HG03066 (cell line): Measurements from ENCODE around the gene NDUFS6.
A peak's percentile ranks its signal among the peaks of the same experiment; 100 is the strongest.
"Not testable (repeated sequence)": the region's sequence is repeated elsewhere in the genome, so short reads cannot be mapped to it uniquely, and the experiment has no call there.

Experiments used
- ATAC-seq: cut with Tn5 transposase; IDR thresholded peaks from one replicate; pipeline ENCODE4 v1.9.1; 2021; ENCODE audit warnings: low read depth; ENCODE audit not compliant: unreplicated experiment

The NDUFS6 gene

DNA sequence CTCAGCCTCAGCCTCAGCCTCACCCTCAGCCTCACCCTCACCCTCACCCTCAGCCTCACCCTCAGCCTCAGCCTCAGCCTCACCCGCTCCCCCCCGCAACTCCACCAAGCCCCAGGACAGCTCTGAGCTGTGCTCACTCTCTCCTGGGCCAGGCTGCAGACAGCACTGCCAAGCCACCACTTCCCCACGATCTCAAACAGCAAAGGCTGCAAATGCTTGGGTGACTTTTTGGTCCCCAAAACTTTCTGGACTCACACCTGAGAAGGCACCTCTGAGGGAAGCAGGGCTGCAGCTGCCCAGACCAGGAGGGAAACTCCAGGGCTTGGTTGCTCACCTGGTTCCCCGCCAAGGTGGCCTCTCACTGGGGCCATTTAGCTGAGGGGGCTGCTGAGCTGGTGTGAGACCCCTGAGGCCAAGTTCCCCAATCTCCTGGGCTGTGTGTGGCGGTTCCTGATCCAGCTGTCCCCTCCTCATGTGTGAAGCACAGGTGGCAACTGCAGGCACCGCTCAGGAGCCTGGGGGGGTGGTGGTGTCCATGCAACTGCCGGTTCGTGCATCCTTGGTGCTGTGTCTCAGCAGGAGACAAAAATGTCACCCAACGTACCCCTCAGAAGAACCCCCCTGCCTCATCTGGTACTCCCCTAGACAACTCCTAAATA lies 19.4 kb upstream of the NDUFS6 start:
- ATAC-seq = no peak

GRCh38 chr5:1782385-1783215 lies 18.6 kb upstream of the NDUFS6 start:
- ATAC-seq = no peak

GRCh38 chr5:1783216-1783554 lies 18.0 kb upstream of the NDUFS6 start:
- peak; percentile 73 for ATAC-seq

- ATAC-seq = no peak
These were observed 16.8 kb upstream of the NDUFS6 start for GRCh38 chr5:1784197-1785050.

DNA sequence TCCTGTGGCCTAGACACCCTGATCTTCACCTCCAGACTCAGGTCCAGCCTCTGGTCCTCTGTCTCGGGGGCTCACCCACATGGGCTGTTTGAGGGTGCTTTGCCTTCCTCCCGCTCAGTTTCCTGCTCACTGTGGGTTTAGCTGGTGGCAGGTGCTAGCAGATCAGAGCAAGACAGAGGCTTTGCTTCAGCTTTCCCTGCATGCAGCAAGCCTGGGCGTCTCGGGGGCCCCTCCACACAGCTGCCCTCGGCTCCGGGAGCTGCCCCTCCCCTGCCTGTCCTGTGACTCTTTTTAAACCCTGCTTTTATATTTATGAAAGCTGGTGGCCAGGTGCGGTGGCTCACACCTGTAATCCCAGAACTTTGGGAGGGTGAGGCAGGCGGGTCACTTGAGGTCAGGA lies 16.1 kb upstream of the NDUFS6 start:
- ATAC-seq = no peak

DNA sequence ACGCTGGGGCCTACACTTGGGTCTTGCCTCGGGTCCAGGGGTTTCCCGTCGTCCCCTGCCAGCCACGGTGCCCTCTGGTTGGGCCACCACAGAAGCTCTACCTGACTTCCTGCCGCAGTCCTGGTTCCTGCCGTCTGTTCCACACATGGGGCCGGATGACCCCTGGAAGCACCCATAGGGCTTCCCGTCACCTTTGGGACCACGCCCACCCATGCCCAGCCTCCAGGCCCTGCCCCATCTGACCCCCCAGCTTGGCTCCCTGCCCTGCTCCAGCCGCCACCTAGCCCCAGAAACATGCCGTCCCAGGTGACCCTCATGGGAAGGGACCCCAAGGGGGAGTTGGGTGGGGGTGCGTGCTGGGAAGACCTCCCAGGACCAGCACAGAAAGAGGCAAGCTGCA lies 15.2 kb upstream of the NDUFS6 start:
- ATAC-seq = no peak

GRCh38 chr5:1786621-1787471 lies 14.4 kb upstream of the NDUFS6 start:
- no peak for ATAC-seq

- no peak for ATAC-seq
These were observed 13.6 kb upstream of the NDUFS6 start for GRCh38 chr5:1787472-1788047.

GRCh38 chr5:1788200-1788599 lies 13.0 kb upstream of the NDUFS6 start:
- no peak for ATAC-seq

- ATAC-seq = no peak
These were observed 12.4 kb upstream of the NDUFS6 start for GRCh38 chr5:1788828-1789227.

DNA sequence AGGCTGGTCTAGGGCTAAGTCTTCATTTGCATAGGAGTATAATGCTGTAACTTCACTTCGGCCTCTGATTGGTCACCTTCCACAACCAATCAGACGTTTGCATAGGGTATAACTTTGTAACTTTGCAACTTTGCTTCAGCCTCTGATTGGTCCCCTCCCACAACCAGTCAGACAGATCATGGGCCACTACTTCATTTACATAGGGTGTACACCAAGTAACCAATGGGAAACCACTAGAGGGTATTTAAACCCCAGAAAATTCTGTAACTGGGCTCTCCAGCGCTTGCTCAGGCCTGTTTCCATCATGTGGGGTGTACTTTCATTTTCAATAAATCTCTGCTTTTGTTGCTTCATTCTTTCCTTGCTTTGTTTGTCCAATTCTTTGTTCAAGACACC lies 11.8 kb upstream of the NDUFS6 start:
- not testable (repeated sequence) for ATAC-seq

DNA sequence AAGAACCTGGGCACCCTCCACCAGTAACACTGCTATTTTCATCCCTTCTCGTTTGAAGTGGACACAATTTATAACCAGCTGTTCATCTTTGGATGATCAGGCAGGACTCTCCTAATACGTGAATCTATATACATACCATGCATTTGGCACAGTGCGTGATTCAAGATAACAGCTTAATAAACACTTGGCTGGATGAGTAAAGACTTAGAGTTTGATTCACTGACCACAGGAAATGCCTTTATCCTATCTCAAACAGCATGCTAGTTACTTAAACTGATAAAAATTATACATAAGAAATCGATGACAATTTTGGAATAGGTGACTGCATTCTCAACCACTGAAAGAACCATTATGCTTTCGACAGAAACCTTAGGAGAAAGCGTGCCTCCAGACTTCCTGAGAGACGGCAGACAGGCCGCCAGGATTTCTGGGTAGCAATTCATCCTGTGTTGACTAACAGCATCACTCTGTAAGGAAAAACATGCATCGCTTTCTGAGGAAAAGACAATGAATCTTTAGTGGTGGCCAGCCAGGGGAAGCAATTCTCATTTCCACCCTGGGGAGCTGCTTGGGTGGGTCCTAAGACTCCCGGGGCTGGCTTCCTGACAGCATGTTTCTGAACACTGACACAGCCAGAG lies 11.3 kb upstream of the NDUFS6 start:
- ATAC-seq = no peak

DNA sequence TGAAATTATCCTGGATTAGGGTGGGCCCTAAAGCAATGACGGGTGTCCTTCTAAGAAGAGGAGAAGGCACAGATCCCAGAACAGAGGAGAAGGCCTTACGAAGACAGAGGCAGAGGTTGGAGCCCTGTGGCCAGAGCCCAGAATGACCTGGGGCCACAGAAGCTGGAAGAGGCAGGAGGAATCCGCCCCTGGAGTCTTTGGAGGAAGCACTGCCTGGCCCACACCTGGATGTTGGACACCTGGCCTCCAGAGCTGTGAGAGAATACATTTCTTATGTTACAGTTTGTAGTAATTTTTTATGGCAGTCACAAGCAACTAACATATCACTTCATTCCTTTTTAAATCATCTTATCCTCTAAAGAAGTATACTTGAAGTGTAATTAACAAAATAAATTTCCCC lies 10.0 kb upstream of the NDUFS6 start:
- ATAC-seq = no peak

GRCh38 chr5:1792842-1793266 lies 8.4 kb upstream of the NDUFS6 start:
- ATAC-seq = peak; percentile 96

DNA sequence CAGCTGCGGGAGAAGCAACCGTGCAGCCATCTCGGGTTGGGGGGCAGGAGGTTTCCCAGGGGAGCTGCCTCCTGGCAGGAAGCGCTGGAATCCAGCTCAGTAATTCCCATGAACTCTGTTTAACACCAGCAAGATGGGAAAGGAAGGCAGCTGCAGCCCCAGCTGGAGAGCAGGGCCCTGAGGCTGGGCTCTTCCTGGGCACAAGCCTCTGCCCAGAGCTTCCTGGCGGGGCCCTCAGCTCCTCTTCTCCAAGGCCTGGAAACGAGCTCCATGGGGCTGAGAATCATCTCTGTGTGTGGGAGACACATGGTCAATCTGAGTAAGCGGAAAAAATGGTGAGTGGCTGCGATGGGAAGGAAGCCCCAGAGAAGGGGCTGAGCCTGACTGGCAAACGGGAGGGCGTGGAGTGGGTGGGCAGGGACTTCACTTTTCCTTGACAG lies 7.9 kb upstream of the NDUFS6 start:
- no peak for ATAC-seq

DNA sequence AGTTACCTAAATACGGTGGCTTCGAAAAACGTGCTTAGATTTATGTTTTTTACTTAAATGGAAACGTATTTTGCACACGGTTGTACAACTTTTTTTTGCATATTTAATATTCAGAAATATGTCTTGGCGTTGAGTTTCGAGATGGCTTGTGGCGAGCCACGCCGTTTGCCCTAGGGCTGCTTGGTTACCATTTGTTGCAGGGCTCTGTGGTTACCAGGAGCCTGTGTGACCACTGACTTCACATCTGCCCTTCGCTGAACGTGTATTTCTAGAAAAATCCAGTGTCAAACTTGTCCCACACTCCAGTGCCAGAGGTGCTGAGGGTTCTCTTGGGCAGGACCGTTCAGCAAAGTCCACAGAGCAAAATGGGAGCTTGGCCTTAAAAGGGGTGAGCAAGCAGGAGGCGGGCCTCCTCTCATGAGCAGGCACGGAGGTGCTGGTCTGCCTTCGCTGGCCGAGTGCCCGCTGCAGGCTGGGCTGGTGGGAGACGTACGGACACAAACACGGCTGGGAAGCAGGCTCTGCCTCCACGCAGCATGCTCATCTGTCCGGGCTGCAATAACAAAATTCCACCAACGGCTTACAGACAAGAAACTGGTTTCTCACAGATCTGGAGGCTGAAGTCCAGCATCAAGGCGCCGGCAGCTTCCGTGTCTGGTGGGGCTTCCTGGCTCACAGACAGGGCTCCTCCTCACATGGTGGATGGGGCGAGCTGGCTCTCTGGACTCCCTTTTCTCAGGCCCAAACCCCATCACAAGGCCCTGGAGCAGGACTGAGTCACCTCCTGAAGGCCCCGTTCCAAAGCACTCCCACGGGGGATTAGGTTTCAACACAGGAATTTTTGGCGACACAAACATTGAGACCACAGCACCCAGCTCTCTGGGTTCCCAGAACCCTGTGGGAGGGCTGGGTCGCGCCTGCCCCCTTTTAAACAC lies 7.0 kb upstream of the NDUFS6 start:
- ATAC-seq = no peak

GRCh38 chr5:1794901-1795290 lies 6.3 kb upstream of the NDUFS6 start:
- no peak for ATAC-seq

DNA sequence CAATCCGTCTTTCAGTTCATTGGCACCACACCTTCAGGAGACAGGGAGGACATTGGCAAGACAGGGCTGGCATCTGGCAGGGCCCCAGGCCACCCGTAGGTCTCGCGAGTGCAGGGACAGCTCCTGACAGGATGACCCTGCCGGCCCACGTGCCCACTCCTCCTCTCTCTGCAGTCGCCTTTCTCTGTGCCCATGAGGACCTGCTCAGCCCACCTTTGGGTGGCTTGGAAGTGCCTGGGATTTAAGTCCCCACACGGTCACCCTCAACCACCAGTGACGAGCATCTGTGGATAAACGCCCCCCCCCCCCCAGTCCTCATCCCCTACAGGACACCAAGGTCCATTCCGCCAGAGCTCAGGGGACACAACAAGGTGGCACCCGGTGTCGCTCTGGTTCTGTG lies 5.7 kb upstream of the NDUFS6 start:
- no peak for ATAC-seq

DNA sequence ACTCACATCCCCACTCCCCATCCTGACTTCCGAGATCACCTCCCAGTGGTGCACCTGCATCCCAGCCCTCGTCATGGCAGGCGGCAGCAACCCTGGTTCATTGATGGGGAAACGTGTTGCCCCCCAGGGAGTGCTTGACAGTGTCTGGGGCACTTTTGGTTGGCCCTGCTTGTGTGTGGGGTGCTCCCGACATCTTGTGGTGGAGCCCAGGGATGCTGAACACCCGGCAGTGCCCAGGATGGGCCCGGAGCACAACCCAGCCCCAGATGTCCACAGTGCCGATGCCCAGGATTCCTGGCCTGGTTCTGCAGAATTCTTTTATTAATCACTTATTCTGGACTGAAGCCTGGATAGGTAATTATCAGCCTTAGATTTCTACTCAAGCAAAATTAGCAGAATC lies 5.3 kb upstream of the NDUFS6 start:
- no peak for ATAC-seq
